CD4-positive, alpha-beta T cell treated with Interleukin-2 at 100 ng/mL for 4 hours (primary cell): ENCODE measurements around the gene CDC42BPG.

Experiments
- DNase-seq: peaks from one replicate; pipeline ENCODE4 v3.0.0-alpha.2; 2020; ENCODE audit warnings: low spot score

The CDC42BPG gene

GRCh38 chr11:64864473-64865285 lies 20.2 kb upstream of the CDC42BPG start:
- DNase-seq: peak; percentile 58

GRCh38 chr11:64864135-64864472 lies 19.7 kb upstream of the CDC42BPG start:
- DNase-seq: no peak

GRCh38 chr11:64863391-64864060 lies 19.1 kb upstream of the CDC42BPG start:
- no peak for DNase-seq

GRCh38 chr11:64862987-64863390 lies 18.5 kb upstream of the CDC42BPG start:
- DNase-seq: no peak

GRCh38 chr11:64861227-64861975 lies 16.9 kb upstream of the CDC42BPG start:
- DNase-seq: no peak

- peak; percentile 73 for DNase-seq
Measured at GRCh38 chr11:64859542-64860414, 15.3 kb upstream of the CDC42BPG start.

GRCh38 chr11:64858467-64859263 lies 14.2 kb upstream of the CDC42BPG start:
- DNase-seq: peak; percentile 51

GRCh38 chr11:64857485-64857884 lies 13.0 kb upstream of the CDC42BPG start:
- DNase-seq: no peak

GRCh38 chr11:64856382-64857227 lies 12.2 kb upstream of the CDC42BPG start:
- no peak for DNase-seq

GRCh38 chr11:64855596-64856304 lies 11.3 kb upstream of the CDC42BPG start:
- DNase-seq: no peak

GRCh38 chr11:64854534-64855502 lies 10.4 kb upstream of the CDC42BPG start:
- DNase-seq: peak; percentile 66

- DNase-seq: no peak
Measured at GRCh38 chr11:64854157-64854533, 9.7 kb upstream of the CDC42BPG start.

GRCh38 chr11:64853709-64854108 lies 9.3 kb upstream of the CDC42BPG start:
- no peak for DNase-seq

GRCh38 chr11:64852804-64853509 lies 8.5 kb upstream of the CDC42BPG start:
- no peak for DNase-seq

GRCh38 chr11:64851831-64852351 lies 7.4 kb upstream of the CDC42BPG start:
- DNase-seq: no peak

GRCh38 chr11:64850979-64851567 lies 6.6 kb upstream of the CDC42BPG start:
- DNase-seq: peak; percentile 52
